ENCODE measurements around the gene RHOV.

Gene RHOV

DNA sequence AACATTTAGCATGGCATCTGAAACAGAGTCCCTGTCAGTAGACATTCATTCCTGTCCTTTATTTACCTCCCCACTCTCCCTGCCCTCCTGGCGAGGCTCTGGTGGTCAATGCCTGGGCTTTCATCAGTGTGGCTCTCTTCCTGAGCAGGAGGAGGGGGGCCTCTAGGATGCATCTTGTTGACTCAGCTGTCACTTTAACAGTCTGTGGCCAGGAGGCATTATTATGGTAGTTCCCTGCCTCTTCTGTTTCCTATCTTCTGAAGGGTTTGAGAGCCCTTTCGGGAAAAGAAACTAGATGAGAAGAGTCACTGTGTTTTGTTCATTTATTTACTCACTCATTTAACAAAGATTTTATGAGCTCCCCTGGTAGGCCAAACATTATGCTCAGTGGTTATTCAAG, 43.1 kb downstream of the RHOV start:
- TF ChIP-seq, protein P1, sequence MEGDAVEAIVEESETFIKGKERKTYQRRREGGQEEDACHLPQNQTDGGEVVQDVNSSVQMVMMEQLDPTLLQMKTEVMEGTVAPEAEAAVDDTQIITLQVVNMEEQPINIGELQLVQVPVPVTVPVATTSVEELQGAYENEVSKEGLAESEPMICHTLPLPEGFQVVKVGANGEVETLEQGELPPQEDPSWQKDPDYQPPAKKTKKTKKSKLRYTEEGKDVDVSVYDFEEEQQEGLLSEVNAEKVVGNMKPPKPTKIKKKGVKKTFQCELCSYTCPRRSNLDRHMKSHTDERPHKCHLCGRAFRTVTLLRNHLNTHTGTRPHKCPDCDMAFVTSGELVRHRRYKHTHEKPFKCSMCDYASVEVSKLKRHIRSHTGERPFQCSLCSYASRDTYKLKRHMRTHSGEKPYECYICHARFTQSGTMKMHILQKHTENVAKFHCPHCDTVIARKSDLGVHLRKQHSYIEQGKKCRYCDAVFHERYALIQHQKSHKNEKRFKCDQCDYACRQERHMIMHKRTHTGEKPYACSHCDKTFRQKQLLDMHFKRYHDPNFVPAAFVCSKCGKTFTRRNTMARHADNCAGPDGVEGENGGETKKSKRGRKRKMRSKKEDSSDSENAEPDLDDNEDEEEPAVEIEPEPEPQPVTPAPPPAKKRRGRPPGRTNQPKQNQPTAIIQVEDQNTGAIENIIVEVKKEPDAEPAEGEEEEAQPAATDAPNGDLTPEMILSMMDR (IDR thresholded peaks at IDR 0.05; ENCODE audit: borderline replicate concordance, control extremely low read depth, extremely low read depth, insufficient read depth, missing control alignments): no peak
- in situ Hi-C loops (cut with MboI; ENCODE audit: low sequenced_read_pairs, unreplicated experiment): no loop called here
- no peak for DNase-seq (ENCODE audit: low spot score)

DNA sequence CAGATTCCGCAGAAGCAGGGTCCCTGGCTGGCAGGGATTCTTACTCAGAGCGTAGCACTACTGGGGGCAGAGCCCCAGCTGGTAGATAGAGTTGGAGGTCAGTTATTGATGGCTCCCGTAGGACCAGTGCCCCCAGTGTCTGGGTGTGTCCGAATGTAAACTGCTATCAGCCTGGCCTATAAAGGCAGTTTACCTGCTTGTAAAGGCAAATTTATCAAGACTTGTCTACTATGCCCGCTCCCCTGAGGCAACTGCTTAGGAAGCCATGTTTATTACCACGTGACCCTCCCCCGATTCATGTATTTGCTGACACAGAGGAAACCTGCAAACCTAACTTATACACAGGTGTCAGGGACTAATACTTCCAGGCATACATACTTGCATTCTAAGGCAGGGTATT, 44.9 kb downstream of the RHOV start:
- in situ Hi-C loops (cut with MboI; ENCODE audit: low sequenced_read_pairs, unreplicated experiment): no loop called here

DNA sequence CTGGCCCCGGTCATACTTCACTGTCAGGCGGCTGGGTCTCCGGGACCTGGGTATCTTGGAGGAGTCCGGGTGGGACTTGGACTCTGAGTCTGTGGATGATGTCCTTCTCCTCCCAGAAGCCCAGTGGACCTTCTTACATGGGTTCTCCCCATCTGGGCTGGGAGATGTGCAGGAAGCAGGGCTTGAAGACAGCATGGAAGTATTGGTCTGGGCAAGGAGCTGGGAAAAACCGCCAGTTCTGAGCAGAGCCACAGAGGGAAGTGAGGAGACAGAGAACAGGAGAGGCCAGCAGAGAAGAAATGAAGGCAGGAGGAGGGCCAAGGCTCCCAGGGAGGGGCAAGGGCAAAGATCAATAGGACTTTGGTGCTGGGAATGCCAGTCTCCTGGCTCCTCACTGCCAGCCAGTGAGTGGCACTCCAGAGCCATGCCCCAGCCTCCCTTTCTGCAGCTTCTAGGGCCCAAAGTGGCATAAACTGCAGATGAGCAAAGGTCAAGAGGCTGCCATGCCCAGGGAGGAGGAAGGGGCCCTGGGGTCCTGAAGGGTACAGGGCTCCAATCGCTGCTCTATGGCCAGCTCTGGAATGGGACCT, 45.5 kb downstream of the RHOV start, which contains the start of gene PPP1R14D:
Gene PPP1R14D (minus strand): TSS at position 262 of the 590 bp plus-strand sequence. CDS start 67 bp downstream, at position 195.
- in situ Hi-C loops (cut with MboI; ENCODE audit: low sequenced_read_pairs, unreplicated experiment): no loop called here
- TF ChIP-seq, protein P1 (IDR thresholded peaks at IDR 0.05; ENCODE audit: borderline replicate concordance, control extremely low read depth, extremely low read depth, insufficient read depth, missing control alignments): no peak

More for the DNA sequence above, 44.9 kb downstream of the RHOV start:
- TF ChIP-seq, protein P1 (IDR thresholded peaks at IDR 0.05; ENCODE audit: borderline replicate concordance, control extremely low read depth, extremely low read depth, insufficient read depth, missing control alignments): no peak
- DNase-seq (ENCODE audit: low spot score): no peak

DNA sequence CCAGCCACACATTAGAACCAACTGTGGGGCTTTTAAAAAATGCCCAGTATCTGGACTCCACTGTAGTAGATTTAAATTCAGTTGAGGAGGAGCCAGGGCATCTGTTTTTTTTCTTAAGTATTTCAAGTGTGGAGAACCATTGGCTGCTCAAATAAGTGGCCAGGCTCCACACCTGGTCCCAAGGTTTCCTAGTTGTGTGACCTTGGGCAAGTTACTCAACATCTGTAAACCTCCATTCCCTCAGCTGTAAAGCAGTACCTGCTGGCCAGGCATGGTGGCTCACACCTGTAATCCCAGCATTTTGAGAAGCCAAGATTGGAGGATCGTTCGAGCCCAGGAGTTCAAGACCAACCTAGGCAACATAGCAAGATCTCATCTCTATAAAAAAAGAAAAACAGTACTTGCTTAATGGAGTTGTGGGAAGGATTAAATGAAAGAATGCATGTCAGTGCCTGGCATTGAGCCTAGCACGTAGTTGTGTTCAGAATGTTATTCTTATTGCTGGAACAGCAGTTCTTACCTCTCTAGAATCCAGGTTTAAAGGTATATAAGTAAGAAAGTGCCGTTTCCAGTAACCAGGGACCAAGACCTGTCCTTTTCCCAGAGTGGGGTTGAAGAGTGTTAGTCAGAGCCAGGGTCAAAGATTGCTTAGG, 47.5 kb downstream of the RHOV start:
- in situ Hi-C loops (cut with MboI; ENCODE audit: low sequenced_read_pairs, unreplicated experiment): no loop called here
- TF ChIP-seq, protein P1 (IDR thresholded peaks at IDR 0.05; ENCODE audit: borderline replicate concordance, control extremely low read depth, extremely low read depth, insufficient read depth, missing control alignments): no peak
- no peak for DNase-seq (ENCODE audit: low spot score)

More for the DNA sequence above, 45.5 kb downstream of the RHOV start, which contains the start of gene PPP1R14D:
- DNase-seq (ENCODE audit: low spot score): no peak

DNA sequence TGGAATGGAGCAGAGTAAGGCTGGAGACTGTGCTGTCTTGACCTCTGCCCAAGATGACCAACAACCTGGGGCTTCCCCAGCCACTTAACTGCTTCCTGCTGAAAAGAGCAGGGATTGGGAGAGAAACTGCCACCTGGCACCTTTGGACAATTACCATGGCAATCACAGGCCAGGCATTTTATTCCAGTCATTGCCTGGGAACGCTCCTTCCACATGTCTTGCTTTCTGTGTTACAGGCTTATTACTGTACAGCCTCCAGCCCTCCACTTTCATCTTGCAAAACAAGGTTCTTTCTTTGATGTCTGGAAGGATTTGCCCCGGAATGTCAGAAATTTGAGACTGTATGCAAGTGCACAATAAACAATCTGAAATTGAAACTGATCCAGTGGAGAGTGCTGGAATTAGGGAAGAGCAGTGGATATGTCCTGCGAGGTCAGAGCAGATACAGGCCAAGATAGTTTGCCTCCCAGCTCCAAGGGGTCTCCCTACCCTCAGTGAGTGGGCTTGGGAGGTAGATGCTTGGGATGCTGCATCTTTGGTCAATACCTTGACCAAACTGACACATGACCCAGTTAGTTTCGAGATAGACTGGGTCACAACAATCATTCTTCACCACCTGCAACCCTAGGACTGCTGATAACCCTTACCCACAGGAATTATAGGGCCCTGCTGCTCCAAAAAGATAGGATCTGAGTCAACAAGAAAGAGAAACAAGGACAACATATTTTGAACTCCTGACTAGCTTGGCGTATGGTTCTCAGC, 48.2 kb downstream of the RHOV start:
- TF ChIP-seq, protein P1 (IDR thresholded peaks at IDR 0.05; ENCODE audit: borderline replicate concordance, control extremely low read depth, extremely low read depth, insufficient read depth, missing control alignments): no peak
- in situ Hi-C loops (cut with MboI; ENCODE audit: low sequenced_read_pairs, unreplicated experiment): no loop called here
- no peak for DNase-seq (ENCODE audit: low spot score)

DNA sequence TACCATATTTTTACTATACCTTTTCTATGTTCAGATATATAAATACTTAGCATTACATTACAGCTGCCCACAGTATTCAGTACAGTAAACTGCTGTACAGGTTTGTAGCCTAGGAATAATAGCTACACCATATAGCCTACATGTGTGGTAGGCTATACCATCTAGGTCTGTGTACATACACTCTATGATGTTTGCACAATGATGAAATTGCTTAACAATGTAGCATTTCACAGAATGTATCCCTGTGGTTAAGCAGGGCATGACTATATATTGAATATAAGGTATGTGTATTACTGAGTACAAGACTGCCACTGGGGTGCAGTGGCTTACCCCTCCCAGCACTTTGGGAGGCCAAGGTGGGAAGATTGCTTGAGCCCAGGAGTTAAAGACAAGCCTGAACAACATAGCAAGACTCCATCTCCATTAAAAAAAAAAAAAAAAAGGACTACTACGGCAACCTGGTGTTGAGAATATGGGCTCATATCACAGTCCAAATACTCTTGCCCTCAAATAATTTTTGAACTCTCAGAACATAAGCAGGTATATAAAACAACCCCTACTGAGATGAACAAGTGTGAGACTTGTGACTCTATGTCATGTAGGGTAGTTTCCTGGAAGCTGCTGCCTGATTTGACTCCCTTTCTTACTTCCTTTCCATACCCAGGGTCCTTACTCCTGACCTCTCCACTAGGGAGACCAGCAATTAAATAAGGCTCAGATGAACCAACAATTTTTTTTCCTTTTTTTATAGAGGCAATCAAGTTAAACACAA, 50.3 kb downstream of the RHOV start:
- in situ Hi-C loops (cut with MboI; ENCODE audit: low sequenced_read_pairs, unreplicated experiment): no loop called here
- no peak for DNase-seq (ENCODE audit: low spot score)
- TF ChIP-seq, protein P1 (IDR thresholded peaks at IDR 0.05; ENCODE audit: borderline replicate concordance, control extremely low read depth, extremely low read depth, insufficient read depth, missing control alignments): no peak

All from GM13976 (cell line).